HCT116 (cell line): ENCODE data around the gene RAB13. TPM values are rescaled to one million over a fixed set of nuclear protein-coding genes. Genes with fewer than 3 reads are reported as not detected.

Experiments
- ATAC-seq: fragments of 200-7000 bp; cut with Tn5 transposase; 2 replicates; pipeline ENCODE4 v1.9.1; 2020; ENCODE audit warnings: mild to moderate bottlenecking, moderate library complexity
- BruUV-seq: library from RNA; stranded (reverse); fragments of 400-500 nt; replicated peaks from 2 replicates; lab custom pipeline; 2021; lab: Mats Ljungman, UMichigan
- CTCF ChIA-PET: fragments of 300-600 bp; sonication (Branson Sonifier 250); formaldehyde crosslinking; loops from one replicate; lab custom pipeline; 2021; ENCODE audit warnings: antibody characterized with exemption; lab: Charles Lee
- POLR2A ChIA-PET: fragments of 300-600, 350-600 bp; sonication (Branson Sonifier 250); formaldehyde crosslinking; loops from one replicate; lab custom pipeline; 2021; ENCODE audit warnings: antibody characterized with exemption; lab: Charles Lee
- RAD21 ChIA-PET, 2 experiments: fragments of 300-600 bp; sonication (Branson Sonifier 250); formaldehyde crosslinking; loops; one replicate each; lab custom pipeline; 2023; ENCODE audit warnings: low total read pairs in 2 of 2; ENCODE audit not compliant: uncharacterized antibody in 2 of 2, unreplicated experiment in 2 of 2, low non-redundant PET in 1 of 2; lab: Charles Lee
- DNase-seq: peaks from one replicate; pipeline ENCODE4 v3.0.0-alpha.2; 2010; ENCODE audit warnings: low read depth, low spot score
- H2AFZ ChIP-seq: fragments of 200-600 bp; shearing (Covaris generic), sonication (generic); 2 replicates; pipeline ENCODE4 v1.6.1; 2017; ENCODE audit warnings: low read depth, mixed run types, mixed read lengths, antibody characterized with exemption, low read length; ENCODE audit not compliant: poor library complexity, severe bottlenecking
- H3K27ac ChIP-seq: 2 replicates; pipeline ENCODE4 v1.5.1; 2012; ENCODE audit warnings: low read depth, low read length
- H3K27me3 ChIP-seq: fragments of 200-600 bp; sonication (generic); 2 replicates; pipeline ENCODE4 v1.6.1; 2016; ENCODE audit warnings: mixed run types, low read length, mixed read lengths; ENCODE audit not compliant: insufficient read depth
- H3K36me3 ChIP-seq, 2 experiments: fragments of 200-500 bp in 1 of 2; fragments of 200-600 bp in 1 of 2; sonication (Bioruptor generic) in 1 of 2; sonication (generic) in 1 of 2; 2 replicates each; pipeline versions ENCODE4 v1.5.1 to v1.6.1; 2014 to 2016; ENCODE audit warnings: low read length in 2 of 2, inconsistent platforms in 1 of 2, mixed read lengths in 1 of 2, mixed run types in 1 of 2; ENCODE audit not compliant: insufficient read depth in 2 of 2, control insufficient read depth in 1 of 2
- H3K4me1 ChIP-seq, 2 experiments: fragments of 200-600 bp in 1 of 2; sonication (generic) in 1 of 2; 2 replicates each; pipeline versions ENCODE4 v1.5.1 to v1.6.1; 2012 to 2017; ENCODE audit warnings: low read length in 2 of 2, inconsistent platforms in 1 of 2, mild to moderate bottlenecking in 1 of 2, mixed read lengths in 1 of 2, mixed run types in 1 of 2, moderate library complexity in 1 of 2; ENCODE audit not compliant: insufficient read depth in 2 of 2, control insufficient read depth in 1 of 2
- H3K4me2 ChIP-seq: fragments of 200-600 bp; sonication (generic); 2 replicates; pipeline ENCODE4 v1.6.1; 2017; ENCODE audit warnings: mixed run types, low read length, mixed read lengths
- H3K4me3 ChIP-seq, 2 experiments: fragments of 200-600 bp in 1 of 2; sonication (generic) in 1 of 2; replicated peaks in 1 of 2; 2 replicates each; pipeline ENCODE4 v1.5.1; 2011 to 2016; ENCODE audit warnings: low read length in 2 of 2, control low read depth in 1 of 2, low read depth in 1 of 2, mild to moderate bottlenecking in 1 of 2, mixed read lengths in 1 of 2, mixed run types in 1 of 2
- H3K79me2 ChIP-seq: fragments of 200-600 bp; sonication (generic); 2 replicates; pipeline ENCODE4 v1.6.1; 2017; ENCODE audit warnings: mild to moderate bottlenecking, mixed run types, low read length, moderate library complexity, mixed read lengths; ENCODE audit not compliant: insufficient read depth
- H3K9ac ChIP-seq: fragments of 200-600 bp; sonication (generic); 2 replicates; pipeline ENCODE4 v1.6.1; 2016; ENCODE audit warnings: low read length, mixed read lengths
- H3K9me2 ChIP-seq: fragments of 200-600 bp; sonication (generic), shearing (Covaris generic); 2 replicates; pipeline ENCODE4 v1.6.1; 2017; ENCODE audit warnings: mixed run types, mild to moderate bottlenecking, moderate library complexity; ENCODE audit not compliant: insufficient read depth
- H3K9me3 ChIP-seq, 2 experiments: fragments of 200-500 bp in 1 of 2; fragments of 200-600 bp in 1 of 2; sonication (Bioruptor generic) in 1 of 2; sonication (generic) in 1 of 2; 2 replicates each; pipeline ENCODE4 v1.6.1; 2014 to 2017; ENCODE audit warnings: low read length in 2 of 2, mixed read lengths in 2 of 2, inconsistent platforms in 1 of 2, low read depth in 1 of 2, mild to moderate bottlenecking in 1 of 2, mixed run types in 1 of 2, moderate library complexity in 1 of 2; ENCODE audit not compliant: control insufficient read depth in 1 of 2, insufficient read depth in 1 of 2
- H4K20me1 ChIP-seq: fragments of 200-600 bp; sonication (generic), shearing (Covaris generic); 2 replicates; pipeline ENCODE4 v1.6.1; 2017; ENCODE audit warnings: mixed run types, mild to moderate bottlenecking, moderate library complexity; ENCODE audit not compliant: insufficient read depth
- CBX3 ChIP-seq: IDR thresholded peaks from 2 replicates; pipeline ENCODE4 v1.6.1; 2012; ENCODE audit warnings: low read depth
- CEBPB ChIP-seq: IDR thresholded peaks from 2 replicates; pipeline ENCODE4 v1.6.1; 2012; ENCODE audit warnings: low read depth
- ELF1 ChIP-seq: IDR thresholded peaks from 2 replicates; pipeline ENCODE4 v1.6.1; 2012; ENCODE audit warnings: low read depth, borderline replicate concordance
- EZH2phosphoT487 ChIP-seq: fragments of 200-600 bp; IDR thresholded peaks from 2 replicates; pipeline ENCODE4 v1.6.1; 2018; ENCODE audit warnings: antibody characterized with exemption, borderline replicate concordance
- FOSL1 ChIP-seq: IDR thresholded peaks from 2 replicates; pipeline ENCODE4 v1.6.1; 2012; ENCODE audit warnings: low read depth
- JUND ChIP-seq: IDR thresholded peaks from 2 replicates; pipeline ENCODE4 v1.6.1; 2012
- POLR2A ChIP-seq: IDR thresholded peaks from 2 replicates; pipeline ENCODE4 v1.7.0; 2011; ENCODE audit warnings: borderline replicate concordance; ENCODE audit not compliant: insufficient read depth, insufficient read length; ENCODE audit errors: extremely low read depth
- POLR2AphosphoS5 ChIP-seq: IDR thresholded peaks from 2 replicates; pipeline ENCODE4 v1.6.1; 2011; ENCODE audit warnings: mild to moderate bottlenecking, low read depth, low read length, moderate library complexity
- SRF ChIP-seq: IDR thresholded peaks from 2 replicates; pipeline ENCODE4 v1.6.1; 2012; ENCODE audit warnings: low read depth
- YY1 ChIP-seq: IDR thresholded peaks from 2 replicates; pipeline ENCODE4 v1.6.1; 2011; ENCODE audit warnings: low read length, low read depth, moderate library complexity, mild to moderate bottlenecking; ENCODE audit not compliant: insufficient replicate concordance; ENCODE audit errors: extremely low read depth
- ZFX ChIP-seq: fragments of 450-650 bp; IDR thresholded peaks from 2 replicates; pipeline ENCODE4 v1.6.1; 2017
- ZNF274 ChIP-seq: fragments of 200-500 bp; sonication (Bioruptor generic); IDR thresholded peaks from 2 replicates; pipeline ENCODE4 v1.6.1; 2014; ENCODE audit warnings: mild to moderate bottlenecking, low read depth, low read length, inconsistent platforms
- intact Hi-C: fragments of 100-400 bp; cut with micrococcal nuclease; formaldehyde crosslinking; loops from 2 replicates; pipeline ENCODE4 v1.10.0; 2022
- total RNA-seq: library from RNA; stranded (reverse); gene quantifications from one replicate; pipeline ENCODE4 v1.2.1, GENCODE V29; 2021; ENCODE audit not compliant: unreplicated experiment
- TF ChIP-seq, protein P1 (sequence below): IDR thresholded peaks from 2 replicates; pipeline ENCODE4 v1.6.1; 2012
- TF ChIP-seq, protein P2 (sequence below): IDR thresholded peaks from 2 replicates; pipeline ENCODE4 v1.6.1; 2011; ENCODE audit warnings: mild to moderate bottlenecking, low read length, moderate library complexity; ENCODE audit not compliant: insufficient replicate concordance; ENCODE audit errors: extremely low read depth
- TF ChIP-seq, protein P3 (sequence below): IDR thresholded peaks from 2 replicates; pipeline ENCODE4 v1.6.1; 2012

RAB13 gene
- total RNA-seq, 1 experiment from 2014 or later = 93.6 TPM

DNA sequence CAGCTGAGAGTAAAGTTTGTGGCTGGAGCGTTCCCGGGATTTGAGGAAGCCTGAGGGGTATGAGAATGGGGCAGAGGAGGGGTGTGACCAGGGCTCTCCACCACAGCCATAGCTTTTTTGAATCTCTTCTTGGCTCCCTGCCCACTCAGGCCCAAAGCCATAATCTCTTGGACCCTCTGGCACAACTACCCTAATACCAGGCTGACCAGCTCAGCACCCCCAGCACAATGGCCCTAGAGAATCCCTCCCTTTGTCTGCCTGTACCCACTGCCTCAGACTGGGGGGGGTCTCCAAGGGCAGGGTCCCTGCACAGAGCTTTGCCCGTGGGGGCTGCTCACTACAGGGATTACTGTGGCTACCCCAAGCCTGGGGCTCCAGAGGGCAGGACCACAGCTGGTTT lies 47.1 kb downstream of the RAB13 start:
- intact Hi-C loops = no loop called here
- TF ChIP-seq CBX3 (no peak), SRF (no peak), POLR2A (no peak), JUND (no peak), ELF1 (no peak), EZH2phosphoT487 (no peak), POLR2AphosphoS5 (no peak), CEBPB (no peak), YY1 (no peak), ZFX (no peak), ZNF274 (no peak), FOSL1 (no peak)
- TF ChIP-seq, protein P1, sequence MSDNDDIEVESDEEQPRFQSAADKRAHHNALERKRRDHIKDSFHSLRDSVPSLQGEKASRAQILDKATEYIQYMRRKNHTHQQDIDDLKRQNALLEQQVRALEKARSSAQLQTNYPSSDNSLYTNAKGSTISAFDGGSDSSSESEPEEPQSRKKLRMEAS = no peak
- TF ChIP-seq, protein P2, sequence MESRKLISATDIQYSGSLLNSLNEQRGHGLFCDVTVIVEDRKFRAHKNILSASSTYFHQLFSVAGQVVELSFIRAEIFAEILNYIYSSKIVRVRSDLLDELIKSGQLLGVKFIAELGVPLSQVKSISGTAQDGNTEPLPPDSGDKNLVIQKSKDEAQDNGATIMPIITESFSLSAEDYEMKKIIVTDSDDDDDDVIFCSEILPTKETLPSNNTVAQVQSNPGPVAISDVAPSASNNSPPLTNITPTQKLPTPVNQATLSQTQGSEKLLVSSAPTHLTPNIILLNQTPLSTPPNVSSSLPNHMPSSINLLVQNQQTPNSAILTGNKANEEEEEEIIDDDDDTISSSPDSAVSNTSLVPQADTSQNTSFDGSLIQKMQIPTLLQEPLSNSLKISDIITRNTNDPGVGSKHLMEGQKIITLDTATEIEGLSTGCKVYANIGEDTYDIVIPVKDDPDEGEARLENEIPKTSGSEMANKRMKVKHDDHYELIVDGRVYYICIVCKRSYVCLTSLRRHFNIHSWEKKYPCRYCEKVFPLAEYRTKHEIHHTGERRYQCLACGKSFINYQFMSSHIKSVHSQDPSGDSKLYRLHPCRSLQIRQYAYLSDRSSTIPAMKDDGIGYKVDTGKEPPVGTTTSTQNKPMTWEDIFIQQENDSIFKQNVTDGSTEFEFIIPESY = no peak
- TF ChIP-seq, protein P3, sequence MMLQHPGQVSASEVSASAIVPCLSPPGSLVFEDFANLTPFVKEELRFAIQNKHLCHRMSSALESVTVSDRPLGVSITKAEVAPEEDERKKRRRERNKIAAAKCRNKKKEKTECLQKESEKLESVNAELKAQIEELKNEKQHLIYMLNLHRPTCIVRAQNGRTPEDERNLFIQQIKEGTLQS = no peak
- no TSS peak for BruUV-seq
- H3K9me3 ChIP-seq = no peaks in the 10 kb centered on the region
- H3K36me3 ChIP-seq = peaks cover 11 to 24% of the 10 kb centered on the region in 2 experiments; a peak in 3 of 4 replicates
- no peak overlapping the region for H3K9ac ChIP-seq
- H3K9me2 ChIP-seq = no peaks in the 10 kb centered on the region
- no peak overlapping the region for H3K4me2 ChIP-seq
- H4K20me1 ChIP-seq = no peaks in the 10 kb centered on the region
- ChIA-PET RAD21 (no interaction called here), CTCF (no interaction called here), POLR2A (no interaction called here)
- H3K79me2 ChIP-seq = peaks cover 3% of the 10 kb centered on the region; the same call in 1 of the 2 replicates
- H3K4me3 ChIP-seq = no peak overlapping the region
- no peaks in the 10 kb centered on the region for H3K4me1 ChIP-seq
- no peak overlapping the region for H2AFZ ChIP-seq
- DNase-seq (no peak), ATAC-seq (no peak)
- H3K27me3 ChIP-seq = no peaks in the 10 kb centered on the region
- H3K27ac ChIP-seq = no peak overlapping the region
